Keratinocyte (primary cell): ENCODE data around the gene COL4A4. TPM values are rescaled to one million over a fixed set of nuclear protein-coding genes. Genes with fewer than 3 reads are reported as not detected.

ENCODE experiments used
- DNase-seq: peaks from one replicate; pipeline ENCODE4 v3.0.0-alpha.2; 2011; ENCODE audit warnings: low read depth, missing footprints, low spot score
- FAIRE-seq: peaks from 2 replicates; lab custom pipeline; 2011; peaks lifted over from hg19 to GRCh38; lab: Jason Lieb, UNC
- H2AFZ ChIP-seq: 2 replicates; pipeline ENCODE4 v1.6.0; 2012; ENCODE audit warnings: low read length, control low read depth, inconsistent platforms; ENCODE audit not compliant: control insufficient read depth
- H3K27ac ChIP-seq: 2 replicates; pipeline ENCODE4 v1.5.1; 2011; ENCODE audit warnings: low read length; ENCODE audit not compliant: control insufficient read depth, insufficient read depth
- H3K27me3 ChIP-seq: 3 replicates; pipeline ENCODE4 v1.6.0; 2011; ENCODE audit warnings: low read length; ENCODE audit not compliant: control insufficient read depth, insufficient read depth; ENCODE audit errors: extremely low read depth
- H3K36me3 ChIP-seq, 2 experiments: 2 replicates in 1 of 2; 3 replicates in 1 of 2; pipeline ENCODE4 v1.5.1; 2011; ENCODE audit warnings: low read length in 2 of 2, mild to moderate bottlenecking in 1 of 2; ENCODE audit not compliant: control insufficient read depth in 2 of 2, insufficient read depth in 2 of 2; ENCODE audit errors: extremely low read depth in 1 of 2
- H3K4me1 ChIP-seq: 3 replicates; pipeline ENCODE4 v1.5.1; 2011; ENCODE audit warnings: low read length; ENCODE audit not compliant: control insufficient read depth, insufficient read depth; ENCODE audit errors: extremely low read depth
- H3K4me2 ChIP-seq: 3 replicates; pipeline ENCODE4 v1.6.0; 2011; ENCODE audit warnings: low read depth, low read length; ENCODE audit not compliant: control insufficient read depth, insufficient read depth; ENCODE audit errors: extremely low read depth
- H3K4me3 ChIP-seq, 3 experiments: fragments of 200-600 bp in 1 of 3; sonication (generic) in 1 of 3; 2 replicates in 2 of 3; 3 replicates in 1 of 3; pipeline ENCODE4 v1.5.1; 2011 to 2016; ENCODE audit warnings: low read length in 3 of 3, mild to moderate bottlenecking in 3 of 3, control low read depth in 2 of 3, inconsistent platforms in 1 of 3, low read depth in 1 of 3, mixed read lengths in 1 of 3, mixed run types in 1 of 3, moderate library complexity in 1 of 3; ENCODE audit not compliant: control insufficient read depth in 2 of 3, insufficient read depth in 2 of 3; ENCODE audit errors: extremely low read depth in 1 of 3
- H3K79me2 ChIP-seq: 2 replicates; pipeline ENCODE4 v1.6.0; 2012; ENCODE audit warnings: low read length; ENCODE audit not compliant: control insufficient read depth, insufficient read depth
- H3K9ac ChIP-seq: 3 replicates; pipeline ENCODE4 v1.6.0; 2011; ENCODE audit warnings: low read length; ENCODE audit not compliant: control insufficient read depth, insufficient read depth; ENCODE audit errors: extremely low read depth
- H3K9me1 ChIP-seq: 3 replicates; pipeline ENCODE4 v1.6.0; 2011; ENCODE audit warnings: low read length; ENCODE audit not compliant: control insufficient read depth, insufficient read depth; ENCODE audit errors: extremely low read depth
- H3K9me3 ChIP-seq: 2 replicates; pipeline ENCODE4 v1.5.1; 2012; ENCODE audit warnings: low read depth, low read length; ENCODE audit not compliant: control insufficient read depth
- H4K20me1 ChIP-seq: 3 replicates; pipeline ENCODE4 v1.6.0; 2011; ENCODE audit warnings: low read length; ENCODE audit not compliant: control insufficient read depth, insufficient read depth; ENCODE audit errors: extremely low read depth
- EZH2 ChIP-seq: IDR thresholded peaks from one replicate; pipeline ENCODE4 v1.6.1; 2012; ENCODE audit warnings: inconsistent platforms, mild to moderate bottlenecking, low read length, moderate library complexity
- dilution Hi-C: fragments of 300-500 bp; cut with MboI; formaldehyde crosslinking; loops from one replicate; pipeline ENCODE4 v1.7.0; 2020; ENCODE audit warnings: low sequenced_read_pairs; ENCODE audit not compliant: extremely low pct_ligation_motif_present
- polyA plus RNA-seq, 5 experiments: library from polyadenylated mRNA; depleted of rRNA in 3 of 5; stranded (reverse) in 3 of 5; stranded (forward) in 1 of 5; unstranded in 1 of 5; fragments of >200 nt; gene quantifications; 1 replicate in 1 of 5; 2 replicates in 3 of 5; 3 replicates in 1 of 5; pipeline versions ENCODE4 v1.2.1 to v1.2.3, GENCODE V29; 2011 to 2012; ENCODE audit warnings: missing spikeins in 2 of 5, low read depth in 1 of 5, low replicate concordance in 1 of 5
- TF ChIP-seq, protein P1 (sequence below), 3 experiments: IDR thresholded peaks in 1 of 3; conservative IDR thresholded peaks in 1 of 3; optimal IDR thresholded peaks in 1 of 3; 2 replicates in 2 of 3; 3 replicates in 1 of 3; pipeline versions ENCODE3 to v1.5.1; 2011; ENCODE audit warnings: low read length in 3 of 3, mild to moderate bottlenecking in 3 of 3, moderate library complexity in 2 of 3, control low read depth in 1 of 3, inconsistent platforms in 1 of 3; ENCODE audit not compliant: insufficient read depth in 2 of 3; ENCODE audit errors: extremely low read depth in 1 of 3

The COL4A4 gene
- polyA plus RNA-seq, 1 donor (not counting 4 experiments of a cell fraction or from before 2014, with no cell fraction given) = not detected

DNA sequence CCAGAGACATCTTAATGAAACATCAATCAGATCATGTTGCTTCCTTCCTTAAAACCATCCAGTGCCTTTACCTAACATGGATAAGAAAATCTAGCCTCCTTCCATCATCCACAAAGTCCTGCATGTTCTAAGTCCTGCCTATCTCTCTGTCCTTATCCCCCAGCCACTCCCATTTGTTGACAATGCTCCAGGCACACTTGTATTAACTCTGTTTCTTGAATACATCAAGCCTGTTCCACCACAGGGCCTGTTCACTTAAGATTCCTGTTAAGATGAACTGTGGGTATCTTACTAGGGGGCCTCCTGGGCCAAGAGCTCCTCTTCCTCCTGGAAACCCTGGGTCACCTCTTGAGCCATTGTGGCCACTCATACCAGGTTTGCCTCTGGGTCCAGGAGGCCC, 45.7 kb downstream of the COL4A4 start:
- DNase-seq (no peak), FAIRE-seq (no peak)

DNA sequence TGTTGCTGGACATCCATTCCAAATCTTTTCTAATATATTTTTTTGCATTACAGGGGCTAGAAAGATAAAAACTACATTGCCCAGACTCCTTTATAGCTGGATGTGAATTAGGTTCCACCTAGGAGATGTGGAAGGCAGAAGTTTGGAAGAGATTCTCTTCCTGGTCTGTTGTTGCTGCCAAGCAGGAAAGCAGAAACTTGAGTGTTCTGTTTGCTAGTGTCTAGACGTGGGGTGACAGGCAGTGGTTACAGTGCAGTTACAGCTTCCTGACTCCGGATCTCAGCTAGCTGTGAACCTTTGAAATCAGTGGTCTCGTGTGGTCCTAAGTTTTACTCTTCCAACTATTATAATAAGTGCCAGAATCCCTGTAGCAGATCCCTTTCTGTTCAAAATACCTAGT, 46.2 kb downstream of the COL4A4 start:
- Histone ChIP-seq H3K4me3 (no peak overlapping the region), H2AFZ (no peak overlapping the region), H3K27me3 (no peaks in the 10 kb centered on the region), H3K9me3 (no peaks in the 10 kb centered on the region), H3K27ac (no peak overlapping the region), H3K79me2 (no peaks in the 10 kb centered on the region), H3K4me2 (no peak overlapping the region), H4K20me1 (no peaks in the 10 kb centered on the region), H3K9ac (no peak overlapping the region), H3K4me1 (no peaks in the 10 kb centered on the region), H3K9me1 (no peaks in the 10 kb centered on the region), H3K36me3 (no peaks in the 10 kb centered on the region)
- FAIRE-seq (no peak), DNase-seq (no peak)
- TF ChIP-seq, protein P1, sequence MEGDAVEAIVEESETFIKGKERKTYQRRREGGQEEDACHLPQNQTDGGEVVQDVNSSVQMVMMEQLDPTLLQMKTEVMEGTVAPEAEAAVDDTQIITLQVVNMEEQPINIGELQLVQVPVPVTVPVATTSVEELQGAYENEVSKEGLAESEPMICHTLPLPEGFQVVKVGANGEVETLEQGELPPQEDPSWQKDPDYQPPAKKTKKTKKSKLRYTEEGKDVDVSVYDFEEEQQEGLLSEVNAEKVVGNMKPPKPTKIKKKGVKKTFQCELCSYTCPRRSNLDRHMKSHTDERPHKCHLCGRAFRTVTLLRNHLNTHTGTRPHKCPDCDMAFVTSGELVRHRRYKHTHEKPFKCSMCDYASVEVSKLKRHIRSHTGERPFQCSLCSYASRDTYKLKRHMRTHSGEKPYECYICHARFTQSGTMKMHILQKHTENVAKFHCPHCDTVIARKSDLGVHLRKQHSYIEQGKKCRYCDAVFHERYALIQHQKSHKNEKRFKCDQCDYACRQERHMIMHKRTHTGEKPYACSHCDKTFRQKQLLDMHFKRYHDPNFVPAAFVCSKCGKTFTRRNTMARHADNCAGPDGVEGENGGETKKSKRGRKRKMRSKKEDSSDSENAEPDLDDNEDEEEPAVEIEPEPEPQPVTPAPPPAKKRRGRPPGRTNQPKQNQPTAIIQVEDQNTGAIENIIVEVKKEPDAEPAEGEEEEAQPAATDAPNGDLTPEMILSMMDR (optimal IDR thresholded peaks at IDR 0.05 in 1 of 3, IDR thresholded peaks at IDR 0.05 in 1 of 3, conservative IDR thresholded peaks at IDR 0.05 in 1 of 3; ENCODE audit: extremely low read depth in 1 of 3, insufficient read depth in 2 of 3, low read length in 3 of 3) = no peak
- no peak for TF ChIP-seq EZH2
- dilution Hi-C loops = no loop called here

More for the DNA sequence above, 45.7 kb downstream of the COL4A4 start:
- Histone ChIP-seq H2AFZ (no peak overlapping the region), H3K27me3 (no peaks in the 10 kb centered on the region), H3K36me3 (no peaks in the 10 kb centered on the region), H3K9ac (no peak overlapping the region), H3K4me1 (no peaks in the 10 kb centered on the region), H3K4me2 (no peak overlapping the region), H3K79me2 (no peaks in the 10 kb centered on the region), H3K9me3 (no peaks in the 10 kb centered on the region), H3K9me1 (no peaks in the 10 kb centered on the region), H4K20me1 (no peaks in the 10 kb centered on the region), H3K4me3 (no peak overlapping the region), H3K27ac (no peak overlapping the region)
- TF ChIP-seq, protein P1 (optimal IDR thresholded peaks at IDR 0.05 in 1 of 3, IDR thresholded peaks at IDR 0.05 in 1 of 3, conservative IDR thresholded peaks at IDR 0.05 in 1 of 3; ENCODE audit: extremely low read depth in 1 of 3, insufficient read depth in 2 of 3, low read length in 3 of 3) = no peak
- no peak for TF ChIP-seq EZH2
- dilution Hi-C loops = no loop called here
